ENCODE measurements around the gene BMPR1A. TPM values are rescaled to one million over a fixed set of nuclear protein-coding genes. Genes with fewer than 3 reads are reported as not detected.
"Not testable (repeated sequence)": the region's sequence is repeated elsewhere in the genome, so short reads cannot be mapped to it uniquely, and the experiment has no call there.

The BMPR1A gene
- total RNA-seq, 3 donors from 2014 or later: 49.8 to 87.2 (median 57.4) TPM

- intact Hi-C loops (cut with DNase I; ENCODE audit: low total_unique reads): no loop called here
- H3K4me3 ChIP-seq: no peak overlapping the region
- no peaks in the 10 kb centered on the region for H3K27me3 ChIP-seq
- no peaks in the 10 kb centered on the region for H3K36me3 ChIP-seq
- H3K4me1 ChIP-seq: no peaks in the 10 kb centered on the region
- peak in 1 of 2 donors; percentile 16 for DNase-seq (ENCODE audit: low spot score in 2 of 2)
- no peaks in the 10 kb centered on the region for H3K9me3 ChIP-seq
- H3K27ac ChIP-seq: no peak overlapping the region
- no peak for TF ChIP-seq POLR2A (IDR thresholded peaks at IDR 0.05)
These were observed 181.8 kb downstream of the BMPR1A start for GRCh38 chr10:86938260-86938659.

DNA sequence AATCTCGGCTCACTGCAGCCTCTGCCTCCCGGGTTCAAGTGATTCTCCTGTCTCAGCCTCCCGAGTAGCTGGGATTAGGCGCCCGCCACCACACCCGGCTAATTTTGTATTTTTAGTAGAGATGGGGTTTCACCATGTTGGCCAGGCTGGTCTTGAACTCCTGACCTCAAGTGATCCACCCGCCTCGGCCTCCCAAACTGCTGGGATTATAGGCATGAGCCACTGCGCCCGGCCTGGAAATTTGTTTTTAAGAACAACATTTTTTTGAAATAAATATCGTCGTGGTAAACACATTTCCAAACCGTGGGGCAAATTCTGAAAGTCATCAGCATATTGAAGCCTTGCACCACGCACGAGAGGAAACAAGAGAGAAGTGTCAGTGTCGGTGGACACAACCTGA, 183.7 kb downstream of the BMPR1A start:
- H3K36me3 ChIP-seq; H3K4me3 ChIP-seq; H3K27me3 ChIP-seq; intact Hi-C loops (cut with DNase I; ENCODE audit: low total_unique reads); H3K9me3 ChIP-seq; H3K27ac ChIP-seq; H3K4me1 ChIP-seq: not testable (repeated sequence)
- DNase-seq (ENCODE audit: low spot score in 2 of 2): peak in 1 of 2 donors; percentile 17

GRCh38 chr10:86940677-86941076, 184.3 kb downstream of the BMPR1A start:
- no peaks in the 10 kb centered on the region for H3K27me3 ChIP-seq
- H3K9me3 ChIP-seq: no peaks in the 10 kb centered on the region
- intact Hi-C loops (cut with DNase I; ENCODE audit: low total_unique reads): no loop called here
- H3K36me3 ChIP-seq: no peaks in the 10 kb centered on the region
- H3K27ac ChIP-seq: no peak overlapping the region
- no peak for DNase-seq (ENCODE audit: low spot score in 2 of 2)
- TF ChIP-seq POLR2A (IDR thresholded peaks at IDR 0.05) (no peak), POLR2AphosphoS5 (IDR thresholded peaks at IDR 0.05) (no peak)
- TF ChIP-seq, protein P1, sequence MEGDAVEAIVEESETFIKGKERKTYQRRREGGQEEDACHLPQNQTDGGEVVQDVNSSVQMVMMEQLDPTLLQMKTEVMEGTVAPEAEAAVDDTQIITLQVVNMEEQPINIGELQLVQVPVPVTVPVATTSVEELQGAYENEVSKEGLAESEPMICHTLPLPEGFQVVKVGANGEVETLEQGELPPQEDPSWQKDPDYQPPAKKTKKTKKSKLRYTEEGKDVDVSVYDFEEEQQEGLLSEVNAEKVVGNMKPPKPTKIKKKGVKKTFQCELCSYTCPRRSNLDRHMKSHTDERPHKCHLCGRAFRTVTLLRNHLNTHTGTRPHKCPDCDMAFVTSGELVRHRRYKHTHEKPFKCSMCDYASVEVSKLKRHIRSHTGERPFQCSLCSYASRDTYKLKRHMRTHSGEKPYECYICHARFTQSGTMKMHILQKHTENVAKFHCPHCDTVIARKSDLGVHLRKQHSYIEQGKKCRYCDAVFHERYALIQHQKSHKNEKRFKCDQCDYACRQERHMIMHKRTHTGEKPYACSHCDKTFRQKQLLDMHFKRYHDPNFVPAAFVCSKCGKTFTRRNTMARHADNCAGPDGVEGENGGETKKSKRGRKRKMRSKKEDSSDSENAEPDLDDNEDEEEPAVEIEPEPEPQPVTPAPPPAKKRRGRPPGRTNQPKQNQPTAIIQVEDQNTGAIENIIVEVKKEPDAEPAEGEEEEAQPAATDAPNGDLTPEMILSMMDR (IDR thresholded peaks at IDR 0.05): no peak
- peaks cover 0 to 2% of the 10 kb centered on the region in 2 donors for H3K4me1 ChIP-seq
- H3K4me3 ChIP-seq: no peak overlapping the region

- Histone ChIP-seq H3K36me3 (no peaks in the 10 kb centered on the region), H3K27me3 (no peaks in the 10 kb centered on the region), H3K27ac (no peak overlapping the region), H3K4me3 (no peak overlapping the region), H3K9me3 (no peaks in the 10 kb centered on the region), H3K4me1 (peaks cover 0 to 6% of the 10 kb centered on the region in 2 donors)
- peak in 1 of 2 donors; percentile 1 for DNase-seq (ENCODE audit: low spot score in 2 of 2)
- TF ChIP-seq POLR2AphosphoS5 (IDR thresholded peaks at IDR 0.05) (no peak), POLR2A (IDR thresholded peaks at IDR 0.05) (no peak)
- TF ChIP-seq, protein P1 (IDR thresholded peaks at IDR 0.05): no peak
- intact Hi-C loops (cut with DNase I; ENCODE audit: low total_unique reads): no loop called here
These were observed 185.0 kb downstream of the BMPR1A start for GRCh38 chr10:86941426-86941825.

- H3K36me3 ChIP-seq: no peaks in the 10 kb centered on the region
- H3K27ac ChIP-seq: no peak overlapping the region
- H3K27me3 ChIP-seq: no peaks in the 10 kb centered on the region
- TF ChIP-seq, protein P1 (IDR thresholded peaks at IDR 0.05): no peak
- no peak for TF ChIP-seq POLR2AphosphoS5 (IDR thresholded peaks at IDR 0.05)
- no peak for TF ChIP-seq POLR2A (IDR thresholded peaks at IDR 0.05)
- H3K4me1 ChIP-seq: peaks cover 0 to 6% of the 10 kb centered on the region in 2 donors
- intact Hi-C loops (cut with DNase I; ENCODE audit: low total_unique reads): no loop called here
- H3K4me3 ChIP-seq: peak overlapping the region in 1 of 3 donors; percentile 54
- H3K9me3 ChIP-seq: no peaks in the 10 kb centered on the region
- peak in 1 of 2 donors; percentile 12 for DNase-seq (ENCODE audit: low spot score in 2 of 2)
These were observed 185.6 kb downstream of the BMPR1A start for GRCh38 chr10:86941991-86942421.

- no peak overlapping the region for H3K27ac ChIP-seq
- no peaks in the 10 kb centered on the region for H3K27me3 ChIP-seq
- H3K36me3 ChIP-seq: no peaks in the 10 kb centered on the region
- no peaks in the 10 kb centered on the region for H3K9me3 ChIP-seq
- H3K4me1 ChIP-seq: peaks cover 0 to 6% of the 10 kb centered on the region in 2 donors
- peak overlapping the region in 1 of 3 donors; percentile 54 for H3K4me3 ChIP-seq
- TF ChIP-seq POLR2AphosphoS5 (IDR thresholded peaks at IDR 0.05) (no peak), POLR2A (IDR thresholded peaks at IDR 0.05) (no peak)
- TF ChIP-seq, protein P1 (IDR thresholded peaks at IDR 0.05): no peak
- intact Hi-C loops (cut with DNase I; ENCODE audit: low total_unique reads): no loop called here
- DNase-seq (ENCODE audit: low spot score in 2 of 2): peak in 1 of 2 donors; percentile 2
These were observed 186.3 kb downstream of the BMPR1A start for GRCh38 chr10:86942441-86943315.
